GM21528 (cell line): ENCODE results near the gene HCFC2.
"Not testable (repeated sequence)": the region's sequence is repeated elsewhere in the genome, so short reads cannot be mapped to it uniquely, and the experiment has no call there.

Experiments
- ATAC-seq: cut with Tn5 transposase; IDR thresholded peaks from one replicate; pipeline ENCODE4 v1.9.1; 2021; ENCODE audit warnings: mild to moderate bottlenecking, moderate library complexity; ENCODE audit not compliant: unreplicated experiment, low FRiP score

Gene HCFC2

DNA sequence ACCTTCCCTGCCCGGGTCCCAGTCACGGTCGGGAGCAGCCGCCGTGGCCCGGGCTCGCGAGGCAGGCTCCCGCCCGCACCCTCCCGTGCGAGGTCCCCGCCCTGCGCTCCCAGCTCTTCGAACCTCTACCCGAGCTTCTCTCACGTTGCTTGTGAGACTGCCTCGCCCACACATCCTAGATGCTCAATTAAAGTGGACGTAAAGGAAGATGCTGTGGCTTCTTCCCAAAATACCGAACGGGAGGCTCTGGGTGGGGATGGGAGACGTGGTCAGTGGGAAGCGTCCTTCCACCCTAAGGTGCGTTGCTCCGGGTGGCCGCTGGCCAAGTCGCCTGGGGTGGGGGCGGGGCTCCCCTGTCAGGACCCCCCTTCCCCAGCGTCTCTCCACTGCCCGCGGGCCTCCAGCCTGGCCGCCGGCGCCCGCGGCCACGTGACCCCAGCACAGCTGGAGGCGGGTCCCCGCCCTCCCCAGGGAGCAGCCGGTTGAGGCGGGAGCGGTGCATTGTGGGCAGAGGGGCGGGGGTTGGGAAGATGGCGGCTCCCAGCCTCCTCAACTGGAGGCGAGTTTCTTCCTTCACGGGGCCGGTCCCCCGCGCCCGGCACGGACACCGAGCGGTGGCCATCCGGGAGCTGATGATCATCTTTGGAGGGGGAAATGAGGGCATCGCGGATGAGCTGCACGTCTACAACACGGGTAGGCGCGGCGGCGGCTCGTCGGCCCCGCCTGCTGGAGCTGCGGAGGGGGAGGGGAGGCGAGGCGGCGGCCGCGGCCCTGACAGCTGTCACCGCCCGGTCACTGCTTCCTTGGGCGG lies at the start of gene HCFC2:
Gene HCFC2 (plus strand): TSS at position 501 of the 811 bp plus-strand sequence. CDS start 30 bp downstream, at position 531.
- peak; percentile 86 for ATAC-seq

DNA sequence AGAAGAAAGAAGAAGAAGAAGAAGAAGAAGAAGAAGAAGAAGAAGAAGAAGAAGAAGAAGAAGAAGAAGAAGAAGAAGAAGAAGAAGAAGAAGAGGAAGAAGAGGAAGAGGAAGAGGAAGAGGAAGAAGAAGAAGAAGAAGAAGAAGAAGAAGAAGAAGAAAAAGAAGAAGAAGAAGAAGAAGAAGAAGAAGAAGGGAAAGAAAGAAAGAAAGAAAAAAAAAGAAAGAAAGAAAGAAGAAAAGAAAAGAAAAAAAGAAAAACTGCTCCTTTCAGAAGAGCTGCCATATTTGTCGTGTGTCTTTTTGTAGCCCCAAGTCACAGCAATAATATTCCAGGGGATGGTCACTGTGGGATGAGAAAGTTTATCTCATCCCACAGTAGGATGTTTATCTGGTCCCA lies 42.5 kb upstream of the HCFC2 start:
- not testable (repeated sequence) for ATAC-seq

DNA sequence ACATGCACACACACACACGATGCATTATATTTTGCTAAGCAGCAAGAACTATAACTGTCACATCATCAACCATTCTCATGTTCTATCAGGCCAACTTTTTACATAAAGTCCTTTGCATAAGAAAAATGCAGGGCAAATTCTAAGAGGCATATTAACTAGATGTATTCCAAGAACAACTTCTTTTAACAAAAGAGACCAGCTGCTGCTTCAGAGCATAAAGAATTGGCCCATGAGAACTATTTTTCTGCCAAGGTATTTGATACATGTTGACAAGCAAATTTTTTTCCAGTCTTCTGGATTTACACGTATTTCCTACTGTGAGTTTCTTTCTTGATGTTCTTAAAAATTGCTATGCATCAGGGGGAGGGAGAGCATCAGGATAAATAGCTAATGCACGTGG lies 41.5 kb upstream of the HCFC2 start:
- ATAC-seq = no peak

DNA sequence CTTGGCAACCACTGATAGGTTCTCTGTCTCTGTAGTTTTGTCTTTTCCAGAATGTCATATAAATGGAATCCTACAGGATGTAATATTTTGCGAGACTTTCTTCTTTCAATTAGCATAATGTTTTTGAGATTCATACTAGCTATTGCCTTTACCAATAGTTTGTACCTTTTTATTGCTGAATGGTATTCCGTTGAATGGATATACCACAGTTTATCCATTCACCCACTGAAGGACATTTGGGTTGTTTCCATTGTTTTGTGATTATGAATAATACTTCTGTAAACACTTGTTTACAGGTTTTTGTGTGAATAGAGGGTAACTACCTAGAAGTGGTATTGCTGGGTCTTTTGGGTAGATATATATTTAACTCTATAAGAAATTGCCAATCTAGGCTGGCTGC lies 40.6 kb upstream of the HCFC2 start:
- ATAC-seq = no peak

DNA sequence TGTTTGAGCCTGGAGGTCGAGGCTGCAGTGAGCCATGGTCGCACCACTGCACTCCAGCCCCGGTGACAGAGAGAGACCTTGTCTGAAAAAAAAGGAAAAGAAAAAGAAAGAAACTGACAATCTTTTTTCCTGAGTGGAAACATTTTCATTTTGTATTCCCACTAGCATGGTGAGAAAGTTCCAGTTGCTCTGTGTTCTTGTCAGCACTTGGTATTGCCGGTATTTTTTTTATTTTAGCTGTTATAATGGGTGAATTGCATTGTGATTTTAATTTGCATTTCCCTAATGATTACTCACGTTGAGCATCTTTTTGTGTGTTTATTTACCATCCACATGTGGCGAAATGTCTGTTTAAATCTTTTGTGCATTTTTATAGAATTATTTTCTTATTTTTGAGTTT lies 40.0 kb upstream of the HCFC2 start:
- no peak for ATAC-seq

DNA sequence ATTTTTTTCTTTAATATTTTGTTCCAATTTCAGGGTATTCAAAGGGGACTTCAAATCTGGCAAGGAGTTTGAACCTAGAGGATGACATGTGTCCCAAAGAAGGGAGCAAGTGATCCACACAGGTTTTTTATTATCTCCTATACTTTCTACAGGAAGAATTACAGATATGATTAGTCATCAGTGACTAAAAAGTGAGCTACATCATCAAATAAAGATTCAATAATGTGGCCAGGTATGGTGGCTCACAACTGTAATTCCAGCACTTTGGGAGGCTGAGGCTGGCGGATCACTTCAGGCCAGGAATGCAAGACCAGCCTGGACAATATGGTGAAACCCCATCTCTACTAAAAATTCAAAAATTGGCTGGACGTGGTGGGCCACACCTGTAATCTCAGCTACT lies 38.6 kb upstream of the HCFC2 start:
- ATAC-seq = no peak

DNA sequence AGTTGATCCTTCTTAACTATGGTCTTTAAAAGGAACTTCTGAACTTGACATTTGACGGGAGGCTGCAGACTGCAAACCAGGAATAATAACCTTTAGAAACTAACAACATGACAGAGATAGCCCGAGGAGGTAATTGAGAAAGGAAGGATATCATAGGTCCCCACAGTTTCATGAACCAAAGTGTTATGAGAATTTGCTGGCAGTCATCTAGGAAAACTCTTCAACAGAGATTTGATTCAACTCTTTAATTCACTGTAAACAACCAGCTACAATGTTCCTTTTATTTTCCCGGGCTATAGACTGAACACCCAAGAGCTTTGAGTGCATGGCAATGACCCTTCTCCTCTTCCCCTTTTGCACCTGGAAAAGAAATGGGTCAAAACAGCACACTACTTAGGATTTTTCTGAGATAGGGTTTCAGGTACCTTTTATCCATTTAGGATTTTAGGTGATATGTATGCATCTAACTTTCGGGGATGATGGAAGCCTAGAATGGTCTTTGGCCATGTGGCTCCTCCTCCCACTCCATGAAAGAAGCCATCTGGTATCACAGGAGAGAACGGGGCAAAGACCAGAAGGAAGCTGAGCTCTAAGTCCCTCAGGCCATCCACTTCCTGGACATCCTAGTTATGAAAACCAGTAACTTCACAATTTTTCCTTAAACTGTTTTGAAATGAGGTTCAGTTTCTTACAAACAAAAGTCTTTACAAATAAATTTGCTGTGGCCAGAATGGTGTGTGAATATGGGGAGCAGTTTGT lies 37.3 kb upstream of the HCFC2 start:
- ATAC-seq = no peak

DNA sequence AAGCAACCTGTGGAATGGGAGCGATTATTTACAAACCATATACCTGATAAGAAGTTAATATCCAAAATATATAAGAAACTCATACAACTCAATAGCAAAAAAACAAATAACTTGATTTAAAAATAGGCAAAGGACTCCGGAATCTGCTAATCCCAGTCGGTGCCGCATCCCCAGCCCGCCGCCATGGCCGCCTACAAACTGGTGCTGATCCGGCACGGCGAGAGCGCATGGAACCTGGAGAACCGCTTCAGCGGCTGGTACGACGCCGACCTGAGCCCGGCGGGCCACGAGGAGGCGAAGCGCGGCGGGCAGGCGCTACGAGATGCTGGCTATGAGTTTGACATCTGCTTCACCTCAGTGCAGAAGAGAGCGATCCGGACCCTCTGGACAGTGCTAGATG lies 33.7 kb upstream of the HCFC2 start:
- not testable (repeated sequence) for ATAC-seq

DNA sequence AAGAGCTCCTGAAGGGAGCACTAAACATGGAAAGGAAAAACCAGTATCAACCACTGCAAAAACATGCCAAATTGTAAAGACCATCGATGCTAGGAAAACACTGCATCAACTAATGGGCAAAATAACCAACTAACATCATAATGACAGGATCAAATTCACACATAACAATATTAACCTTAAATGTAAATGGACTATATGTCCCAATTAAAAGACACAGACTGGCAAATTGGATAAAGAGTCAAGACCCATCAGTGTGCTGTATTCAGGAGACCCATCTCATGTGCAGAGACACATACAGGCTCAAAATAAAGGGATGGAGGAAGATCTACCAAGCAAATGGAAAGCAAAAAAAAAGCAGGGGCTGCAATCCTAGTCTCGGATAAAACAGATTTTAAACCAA lies 28.2 kb upstream of the HCFC2 start:
- not testable (repeated sequence) for ATAC-seq

DNA sequence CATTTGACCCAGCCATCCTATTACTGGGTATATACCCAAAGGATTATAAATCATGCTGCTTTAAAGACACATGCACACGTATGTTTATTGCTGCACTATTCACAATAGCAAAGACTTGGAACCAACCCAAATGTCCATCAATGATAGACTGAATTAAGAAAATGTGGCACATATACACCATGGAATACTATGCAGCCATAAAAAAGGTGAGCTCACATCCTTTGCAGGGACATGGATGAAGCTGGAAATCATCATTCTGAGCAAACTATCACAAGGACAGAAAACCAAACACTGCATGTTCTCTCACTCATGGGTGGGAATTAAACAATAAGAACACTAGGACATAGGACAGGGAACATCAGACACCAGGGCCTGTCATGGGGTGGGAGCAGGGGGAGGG lies 24.6 kb upstream of the HCFC2 start:
- ATAC-seq = not testable (repeated sequence)

DNA sequence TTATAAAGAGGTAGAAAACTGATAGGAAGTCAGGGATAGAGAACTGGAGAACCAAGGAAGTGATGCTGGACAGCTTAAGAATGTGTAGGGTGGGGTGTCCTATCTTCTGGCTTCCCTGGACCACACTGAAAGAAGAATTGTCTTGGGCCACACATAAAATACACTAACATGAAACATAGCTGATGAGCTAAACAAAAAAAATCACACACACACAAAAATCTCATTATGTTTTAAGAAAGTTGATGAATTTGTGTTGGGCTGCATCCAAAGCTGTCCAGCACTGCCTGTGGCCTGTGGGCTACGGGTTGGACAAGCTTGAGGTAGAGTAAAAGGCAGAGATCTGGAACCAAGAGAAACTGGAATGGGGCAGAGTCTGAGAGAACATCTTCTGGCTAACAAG lies 21.8 kb upstream of the HCFC2 start:
- no peak for ATAC-seq

DNA sequence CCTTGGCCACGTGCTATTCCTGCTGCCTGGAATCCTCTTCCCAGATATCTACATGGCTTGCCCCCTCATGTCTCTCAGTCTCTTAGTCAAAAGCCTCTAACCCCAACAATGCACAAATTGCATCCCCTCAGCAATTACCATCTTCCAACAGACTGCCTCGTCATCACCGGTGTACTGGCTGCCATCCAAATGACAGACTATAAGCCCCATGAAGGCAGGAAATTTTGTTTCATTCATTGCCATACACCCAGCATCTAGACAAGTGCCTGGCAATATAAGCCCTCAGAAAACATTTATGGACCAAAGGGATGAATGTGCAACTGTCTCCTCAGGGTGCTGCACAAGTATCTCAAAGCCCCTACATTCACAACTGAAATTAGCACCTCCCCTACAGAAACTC lies 20.2 kb upstream of the HCFC2 start:
- no peak for ATAC-seq

DNA sequence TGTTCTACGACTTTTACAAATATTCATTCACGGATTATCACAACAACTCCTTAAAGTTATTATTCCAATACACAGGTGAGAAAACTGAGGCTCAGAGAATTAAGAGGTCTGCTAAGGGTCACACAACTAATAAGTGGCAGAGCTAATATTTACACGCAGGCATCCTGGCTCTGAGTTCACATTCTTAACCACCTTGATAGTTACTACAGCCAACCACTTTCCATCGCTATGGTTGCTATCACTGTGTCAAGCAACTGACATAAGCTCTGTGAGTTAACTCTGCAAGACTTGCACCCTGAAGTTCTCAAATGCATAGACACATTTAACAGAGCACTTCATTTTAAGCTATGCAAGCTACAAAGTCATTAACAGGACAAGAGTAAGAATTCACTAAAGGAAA lies 18.0 kb upstream of the HCFC2 start:
- ATAC-seq = no peak

DNA sequence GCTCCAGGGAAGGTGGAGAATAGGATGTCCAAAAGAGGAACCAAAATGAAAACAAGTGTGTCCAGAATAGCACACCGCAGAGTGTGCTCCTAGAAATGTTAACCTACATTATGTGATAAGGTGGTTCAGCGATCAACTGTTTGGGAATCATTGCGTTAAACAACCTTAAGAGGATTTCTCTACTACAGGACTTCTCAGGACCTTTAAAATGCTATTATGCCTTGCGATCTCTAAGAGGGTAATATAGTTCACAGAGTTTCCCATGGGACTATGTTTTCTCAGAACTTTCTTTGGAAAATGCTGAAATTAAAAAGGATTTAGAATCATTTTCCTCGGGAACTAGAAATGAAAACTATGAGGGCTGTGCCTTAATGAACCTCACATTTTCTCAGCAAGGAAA lies 16.2 kb upstream of the HCFC2 start:
- ATAC-seq = no peak

DNA sequence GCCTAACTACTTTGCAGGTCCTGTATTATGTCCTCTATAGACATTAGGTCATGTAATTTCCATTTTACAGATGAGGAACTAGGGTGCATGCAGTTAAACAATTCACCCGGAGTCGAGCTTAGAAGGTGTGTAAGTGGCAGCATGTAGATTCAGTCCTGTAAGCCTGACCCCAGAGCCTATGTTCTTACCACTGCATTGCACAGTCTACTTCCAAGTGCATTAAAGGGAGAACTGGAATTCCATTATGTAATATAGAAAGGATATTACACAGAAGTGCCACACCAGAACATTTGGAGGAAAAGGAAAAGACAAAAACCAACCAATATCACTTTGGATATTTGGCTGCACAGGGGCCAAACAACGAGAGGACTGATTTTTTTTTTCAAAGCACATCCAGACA lies 15.5 kb upstream of the HCFC2 start:
- ATAC-seq = no peak

DNA sequence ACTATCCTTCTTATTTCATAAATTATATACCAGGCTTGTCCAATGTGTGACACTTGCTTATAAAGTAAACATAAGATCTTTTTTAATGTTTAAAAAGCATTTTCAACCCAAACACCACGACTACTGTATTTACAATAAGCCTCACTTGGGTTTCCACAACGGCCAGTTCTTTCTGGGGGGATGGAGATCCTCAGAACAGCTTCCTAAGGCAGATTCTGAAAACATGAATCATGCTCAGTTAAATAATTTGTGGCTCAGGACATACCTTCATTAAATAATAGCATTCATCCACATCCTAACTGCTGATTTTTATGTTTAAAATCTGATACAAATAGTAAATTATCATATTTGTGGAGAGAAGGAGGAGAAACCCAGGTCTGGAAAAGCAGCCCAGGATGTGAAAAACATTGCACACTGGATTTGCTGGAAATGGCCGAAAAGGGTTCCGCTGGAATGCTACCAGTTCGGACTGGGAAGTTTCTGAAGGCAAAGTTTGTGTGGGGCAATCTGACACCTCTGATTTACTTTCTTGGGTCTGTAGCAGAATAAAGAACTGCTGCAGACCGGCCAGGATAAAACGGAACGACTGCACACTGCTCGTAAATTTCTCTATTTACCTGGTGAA lies 14.9 kb upstream of the HCFC2 start:
- ATAC-seq = no peak

DNA sequence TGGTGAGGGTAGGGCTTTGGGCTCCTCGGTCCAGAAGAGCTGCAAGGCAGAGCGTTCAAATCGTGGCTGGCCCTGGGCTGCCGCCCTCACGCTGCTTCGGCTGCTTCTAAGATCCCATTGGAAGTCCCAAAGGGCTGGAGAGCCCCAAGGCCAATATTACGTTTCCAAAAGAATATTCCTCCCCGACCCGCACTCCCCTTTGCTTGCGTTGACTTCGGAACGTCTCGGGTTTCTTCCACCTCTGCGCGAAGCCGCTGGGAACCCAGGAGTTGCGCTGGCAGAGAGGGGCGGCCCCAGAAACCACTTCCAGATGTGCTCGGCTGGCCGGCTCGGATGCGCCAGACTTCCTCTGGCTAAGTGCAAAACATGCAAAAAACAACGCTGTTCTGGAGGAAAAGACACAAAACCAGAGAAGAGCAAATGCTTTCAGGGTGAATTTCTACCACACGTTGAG lies 14.4 kb upstream of the HCFC2 start, which contains the start of gene GLT8D2:
Gene GLT8D2 (minus strand): TSS at position 285 of the 454 bp plus-strand sequence. CDS start 30,539 bp downstream, outside the sequence.
- ATAC-seq = no peak

DNA sequence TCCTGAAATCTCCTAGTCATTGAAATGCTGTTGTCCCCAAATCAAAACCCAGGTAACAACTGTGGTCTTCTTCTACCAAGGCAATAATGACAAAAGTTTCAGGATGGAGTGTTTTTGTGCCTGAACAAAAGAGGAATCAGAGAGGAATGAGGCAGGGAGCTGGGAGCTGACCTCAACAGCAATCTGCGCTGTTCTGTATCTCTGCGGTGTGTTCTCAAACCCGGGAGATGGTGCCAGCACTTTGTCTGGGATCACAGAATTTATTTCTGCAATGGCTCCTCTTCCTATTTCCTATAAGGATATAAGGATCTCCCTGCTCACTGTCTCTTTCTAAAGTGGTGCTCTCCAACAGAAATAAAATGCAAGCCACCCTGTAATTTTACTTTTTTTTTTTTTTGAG lies 13.9 kb upstream of the HCFC2 start:
- ATAC-seq = no peak

DNA sequence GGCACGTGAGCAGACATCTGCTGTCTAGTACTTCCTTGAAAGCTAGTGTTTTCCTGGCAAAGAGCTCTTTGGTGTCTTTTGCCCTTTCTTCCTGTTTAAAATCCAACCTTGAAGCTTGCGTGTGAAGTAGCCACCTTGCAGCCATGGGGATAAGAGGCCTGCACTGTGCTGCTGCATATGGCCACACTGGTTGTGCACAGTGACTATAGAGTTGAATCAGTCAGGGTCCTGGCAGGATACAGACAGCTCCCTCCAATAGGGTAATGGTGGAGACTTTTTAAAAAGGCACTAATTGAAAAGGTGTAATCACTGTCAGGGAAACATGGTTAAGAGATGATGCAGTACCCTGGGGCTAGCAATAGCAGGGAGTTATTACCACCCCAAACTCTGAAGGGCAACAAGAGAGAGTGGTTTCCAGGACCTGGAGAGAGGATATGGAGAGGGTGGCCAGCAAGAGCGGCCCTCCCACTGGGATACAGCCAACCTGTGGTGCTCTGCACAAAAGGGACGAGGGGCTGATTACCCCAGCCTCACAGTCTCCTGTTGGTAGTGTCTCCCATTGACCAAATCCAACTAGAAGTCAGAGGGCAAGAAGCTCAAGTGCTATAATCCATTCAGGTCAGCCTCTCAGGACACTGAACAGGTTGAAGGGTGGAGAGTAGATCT lies 9.5 kb upstream of the HCFC2 start:
- no peak for ATAC-seq

DNA sequence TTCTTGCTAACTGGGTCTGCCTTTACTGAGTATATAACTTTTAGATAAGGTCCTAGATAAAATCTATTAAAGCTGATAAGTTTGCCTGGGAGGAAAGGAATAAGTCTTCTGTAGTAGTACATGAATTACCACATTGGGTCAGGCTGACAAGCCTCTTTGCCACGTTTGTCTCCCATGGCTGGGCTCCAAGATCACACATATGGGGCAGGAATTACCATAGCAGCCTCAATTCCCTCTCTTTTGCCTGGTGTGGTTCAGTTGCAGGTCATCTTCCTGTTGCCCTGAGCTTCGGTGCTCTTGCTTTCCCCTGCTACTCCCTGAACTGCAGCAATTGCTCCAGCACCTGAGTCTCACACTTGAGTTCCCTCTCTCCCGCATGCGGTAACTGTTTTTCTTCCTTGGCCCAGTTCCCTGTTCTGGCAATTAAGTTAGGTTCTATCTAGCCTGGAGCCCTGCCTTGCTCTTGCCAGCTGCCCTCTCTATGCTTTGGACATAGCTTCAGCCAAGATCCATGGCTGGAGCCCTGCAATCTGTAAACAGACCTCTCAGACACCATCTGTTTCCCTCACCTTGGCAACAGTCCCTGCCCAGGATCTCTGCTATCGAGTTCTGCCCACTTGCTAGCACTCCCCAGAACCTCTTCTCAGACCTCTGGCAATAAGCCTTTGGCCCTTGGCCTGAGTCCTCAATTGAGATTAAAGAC lies 8.5 kb upstream of the HCFC2 start:
- ATAC-seq = no peak
